HG03135 (cell line): ENCODE data around the gene TMC4.

ENCODE experiments used
- ATAC-seq: cut with Tn5 transposase; IDR thresholded peaks from one replicate; pipeline ENCODE4 v1.9.1; 2021; ENCODE audit warnings: mild to moderate bottlenecking, moderate library complexity; ENCODE audit not compliant: unreplicated experiment

The TMC4 gene

GRCh38 chr19:54156953-54157352 lies 16.0 kb downstream of the TMC4 start:
- no peak for ATAC-seq

GRCh38 chr19:54156490-54156889 lies 16.5 kb downstream of the TMC4 start:
- no peak for ATAC-seq

- no peak for ATAC-seq
These were observed 17.3 kb downstream of the TMC4 start for GRCh38 chr19:54155694-54156093.

- ATAC-seq = no peak
These were observed 18.2 kb downstream of the TMC4 start for GRCh38 chr19:54154603-54155345.

GRCh38 chr19:54153731-54154326 lies 19.1 kb downstream of the TMC4 start:
- ATAC-seq = no peak

- no peak for ATAC-seq
These were observed 20.0 kb downstream of the TMC4 start for GRCh38 chr19:54152878-54153524.

- ATAC-seq = no peak
These were observed 20.7 kb downstream of the TMC4 start for GRCh38 chr19:54152267-54152666.

GRCh38 chr19:54151362-54152035 lies 21.5 kb downstream of the TMC4 start:
- no peak for ATAC-seq

GRCh38 chr19:54149021-54149812 lies 23.7 kb downstream of the TMC4 start:
- no peak for ATAC-seq

- no peak for ATAC-seq
These were observed 24.8 kb downstream of the TMC4 start for GRCh38 chr19:54148158-54148557.

GRCh38 chr19:54147676-54148075 lies 25.3 kb downstream of the TMC4 start:
- ATAC-seq = no peak

GRCh38 chr19:54145541-54146158 lies 27.3 kb downstream of the TMC4 start:
- ATAC-seq = no peak

GRCh38 chr19:54142166-54142780 lies 30.7 kb downstream of the TMC4 start:
- no peak for ATAC-seq

- no peak for ATAC-seq
These were observed 31.6 kb downstream of the TMC4 start for GRCh38 chr19:54141356-54141755.

GRCh38 chr19:54138489-54139256 lies 34.3 kb downstream of the TMC4 start:
- ATAC-seq = no peak

GRCh38 chr19:54137699-54138488 lies 35.1 kb downstream of the TMC4 start, which contains the start of gene CNOT3:
CNOT3 (plus strand) TSS chr19:54137762; CDS start chr19:54142979, 5,217 bp downstream.
- ATAC-seq = no peak

- ATAC-seq = peak; percentile 79
These were observed 35.9 kb downstream of the TMC4 start for GRCh38 chr19:54136864-54137698.
